GM12864 (cell line): ENCODE data around the gene FCHSD2.
"Not testable (repeated sequence)": the region's sequence is repeated elsewhere in the genome, so short reads cannot be mapped to it uniquely, and the experiment has no call there.

Experiments used
- DNase-seq: peaks from one replicate; pipeline ENCODE4 v3.0.0-alpha.2; 2011; ENCODE audit warnings: low read depth
- H3K4me3 ChIP-seq: 2 replicates; pipeline ENCODE4 v1.5.1; 2011; ENCODE audit warnings: mild to moderate bottlenecking, low read depth, low read length, control low read depth
- TF ChIP-seq, protein P1 (sequence below): IDR thresholded peaks from 2 replicates; pipeline ENCODE4 v1.5.1; 2011; ENCODE audit warnings: low read depth, mild to moderate bottlenecking, moderate library complexity, low read length, control low read depth, inconsistent platforms; ENCODE audit errors: missing control alignments

Gene FCHSD2

DNA sequence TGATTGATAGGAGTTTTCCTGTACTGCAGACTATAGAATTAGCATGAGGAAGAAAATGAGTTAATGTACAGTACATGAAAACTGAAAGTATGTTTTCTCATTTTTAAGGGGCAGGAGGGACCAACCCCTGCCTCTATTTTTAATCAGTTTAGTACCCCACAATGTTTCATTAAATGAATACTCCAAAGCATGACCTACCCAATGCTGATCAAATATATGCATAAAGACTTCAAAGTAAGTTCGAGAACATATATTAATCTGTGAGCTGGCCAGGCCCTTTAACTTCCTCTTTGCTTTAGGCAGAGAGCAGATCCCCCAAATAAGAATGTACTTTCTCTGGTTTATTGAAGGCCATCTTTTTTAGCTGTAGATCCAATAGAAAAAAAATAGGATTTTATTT lies 161.0 kb downstream of the FCHSD2 start:
- TF ChIP-seq, protein P1, sequence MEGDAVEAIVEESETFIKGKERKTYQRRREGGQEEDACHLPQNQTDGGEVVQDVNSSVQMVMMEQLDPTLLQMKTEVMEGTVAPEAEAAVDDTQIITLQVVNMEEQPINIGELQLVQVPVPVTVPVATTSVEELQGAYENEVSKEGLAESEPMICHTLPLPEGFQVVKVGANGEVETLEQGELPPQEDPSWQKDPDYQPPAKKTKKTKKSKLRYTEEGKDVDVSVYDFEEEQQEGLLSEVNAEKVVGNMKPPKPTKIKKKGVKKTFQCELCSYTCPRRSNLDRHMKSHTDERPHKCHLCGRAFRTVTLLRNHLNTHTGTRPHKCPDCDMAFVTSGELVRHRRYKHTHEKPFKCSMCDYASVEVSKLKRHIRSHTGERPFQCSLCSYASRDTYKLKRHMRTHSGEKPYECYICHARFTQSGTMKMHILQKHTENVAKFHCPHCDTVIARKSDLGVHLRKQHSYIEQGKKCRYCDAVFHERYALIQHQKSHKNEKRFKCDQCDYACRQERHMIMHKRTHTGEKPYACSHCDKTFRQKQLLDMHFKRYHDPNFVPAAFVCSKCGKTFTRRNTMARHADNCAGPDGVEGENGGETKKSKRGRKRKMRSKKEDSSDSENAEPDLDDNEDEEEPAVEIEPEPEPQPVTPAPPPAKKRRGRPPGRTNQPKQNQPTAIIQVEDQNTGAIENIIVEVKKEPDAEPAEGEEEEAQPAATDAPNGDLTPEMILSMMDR: no peak
- no peak for DNase-seq
- H3K4me3 ChIP-seq: no peak overlapping the region

DNA sequence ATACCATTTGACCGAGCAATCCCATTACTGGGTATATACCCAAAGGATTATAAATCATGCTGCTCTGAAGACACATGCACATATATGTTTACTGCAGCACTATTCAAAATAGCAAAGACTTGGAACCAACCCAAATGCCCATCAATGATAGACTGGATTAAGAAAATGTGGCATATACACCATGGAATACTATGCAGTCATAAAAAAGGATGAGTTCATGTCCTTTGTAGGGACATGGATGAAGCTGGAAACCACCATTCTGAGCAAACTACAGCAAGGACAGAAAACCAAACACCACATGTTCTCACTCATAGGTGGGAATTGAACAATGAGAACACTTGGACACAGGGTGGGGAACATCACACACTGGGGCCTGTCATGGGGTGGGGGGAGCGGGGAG lies 164.3 kb downstream of the FCHSD2 start:
- H3K4me3 ChIP-seq, DNase-seq: not testable (repeated sequence)

- not testable (repeated sequence) for H3K4me3 ChIP-seq, DNase-seq
Measured at GRCh38 chr11:72976522-72976892, 165.6 kb downstream of the FCHSD2 start.

DNA sequence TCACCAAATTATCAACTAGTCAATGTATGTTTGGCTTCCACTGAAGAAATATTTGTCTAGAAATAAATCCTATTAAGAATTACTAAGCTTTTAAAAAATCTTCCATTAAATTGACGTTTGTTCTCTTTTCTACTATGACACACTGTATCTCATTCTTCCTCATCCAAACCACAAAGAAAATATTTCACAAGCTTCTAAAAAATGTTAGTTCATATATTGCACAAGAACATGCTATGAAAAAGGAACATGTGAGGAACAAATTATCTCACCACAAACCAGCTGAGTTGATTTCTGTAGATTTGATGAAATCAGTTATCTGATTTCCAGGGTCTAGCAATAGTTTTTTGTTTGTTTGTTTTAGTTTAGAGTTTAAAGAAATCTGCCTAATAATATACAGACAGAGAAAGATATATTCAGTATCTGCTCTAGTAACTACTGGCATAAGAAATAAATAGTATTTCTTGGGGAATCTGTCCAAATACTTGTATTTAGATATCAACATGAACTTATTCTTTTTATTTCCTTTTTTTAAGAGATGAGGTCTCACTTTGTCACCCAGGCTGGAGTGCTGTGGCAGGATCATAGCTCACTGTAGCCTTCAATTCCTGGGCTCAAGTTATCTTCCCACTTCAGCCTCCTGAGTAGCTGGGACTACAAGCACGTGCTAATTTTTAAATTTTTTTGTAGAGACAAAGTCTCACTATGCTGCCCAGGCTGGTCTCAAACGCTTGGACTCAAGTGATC lies 166.2 kb downstream of the FCHSD2 start:
- DNase-seq: no peak
- TF ChIP-seq, protein P1: no peak
- no peak overlapping the region for H3K4me3 ChIP-seq

DNA sequence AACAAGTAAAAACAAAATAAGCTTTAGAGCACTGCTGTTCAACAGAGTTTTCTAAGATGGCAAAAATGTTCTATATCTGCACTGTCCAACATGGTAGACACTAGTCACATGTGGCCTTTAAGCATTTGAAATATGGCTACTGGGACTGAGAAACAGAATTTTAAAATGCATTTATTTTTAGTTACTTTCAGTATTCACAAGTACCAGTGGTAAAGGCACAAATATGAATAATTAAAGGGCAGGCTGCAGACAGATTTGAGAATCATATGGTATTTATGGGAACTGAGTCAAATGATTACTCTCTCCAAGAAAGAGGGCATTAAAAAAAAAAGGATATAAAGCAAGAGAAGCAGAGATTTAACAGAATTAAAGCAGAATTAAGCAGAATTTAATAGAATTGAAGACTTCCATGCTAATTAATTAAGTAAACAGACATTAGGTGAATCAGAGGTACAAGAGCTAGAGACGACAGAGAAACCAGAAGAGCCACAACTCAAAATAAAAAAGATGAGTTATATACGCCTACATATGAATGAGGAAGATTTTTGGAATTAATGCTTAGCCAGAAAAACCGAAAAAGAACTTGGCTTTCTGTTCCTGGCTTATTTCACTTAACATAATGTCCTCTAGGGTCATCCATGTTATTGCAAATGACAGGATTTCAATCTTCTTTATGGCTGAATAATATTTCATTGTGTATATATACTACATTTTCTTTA lies 167.5 kb downstream of the FCHSD2 start:
- no peak for DNase-seq
- TF ChIP-seq, protein P1: no peak
- no peak overlapping the region for H3K4me3 ChIP-seq

GRCh38 chr11:72972496-72973128 lies 169.5 kb downstream of the FCHSD2 start:
- no peak overlapping the region for H3K4me3 ChIP-seq
- DNase-seq: no peak
- TF ChIP-seq, protein P1: no peak

DNA sequence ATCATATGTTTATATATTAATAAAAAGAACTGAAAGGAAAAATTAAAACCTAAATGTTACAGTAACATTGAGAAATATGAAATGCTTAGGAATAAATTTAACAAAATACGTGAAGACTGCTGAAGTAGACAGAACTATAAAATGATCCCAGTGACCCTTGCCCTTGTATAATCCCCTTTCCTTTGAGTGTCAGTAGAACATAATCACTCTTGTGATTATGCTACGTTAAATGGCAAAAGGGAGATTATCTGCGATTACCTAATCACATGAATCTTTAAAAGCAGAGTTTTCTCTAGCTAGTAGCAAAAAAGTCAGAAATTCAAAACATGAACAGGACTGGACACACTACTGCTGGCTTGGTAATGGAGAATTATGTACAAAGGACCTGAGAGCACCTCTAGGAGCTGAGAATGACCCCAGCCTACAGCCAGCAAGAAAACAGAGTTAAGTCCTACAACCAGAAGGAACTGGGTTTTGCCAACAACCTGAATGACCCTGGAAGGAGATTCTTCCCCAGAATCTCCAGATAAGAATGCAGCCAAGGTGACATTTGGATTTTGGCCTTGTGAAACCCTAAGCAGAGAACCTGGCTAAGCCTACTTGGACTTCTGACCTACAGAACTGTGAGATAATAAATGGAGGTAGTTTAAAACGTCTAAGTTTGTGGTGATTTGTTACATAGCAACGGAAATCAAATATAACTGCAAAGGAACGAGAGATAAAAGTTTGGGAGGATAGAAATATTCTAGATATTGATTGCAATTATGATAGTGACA lies 170.7 kb downstream of the FCHSD2 start:
- no peak for DNase-seq
- TF ChIP-seq, protein P1: no peak

More for the DNA sequence above, 170.7 kb downstream of the FCHSD2 start:
- no peak overlapping the region for H3K4me3 ChIP-seq
